Measurements from ENCODE around the gene UQCR11.

UQCR11 gene

GRCh38 chr19:1652471-1653299 lies 47.4 kb upstream of the UQCR11 start, which contains the start of gene TCF3:
Gene TCF3, minus strand, starts transcription at chr19:1652615. Its CDS starts 2,367 bp downstream, at chr19:1650248.
- peak within 1 kb of the TSS; percentile 84 for H3K9ac ChIP-seq (ENCODE audit: low read depth, low read length)
- peaks cover 25% of the 10 kb centered on the region for H3K4me1 ChIP-seq (ENCODE audit: insufficient read depth, low read length)
- H3K27me3 ChIP-seq (ENCODE audit: insufficient read depth, low read length, poor library complexity), result no peaks in the 10 kb centered on the region
- H3K36me3 ChIP-seq (ENCODE audit: insufficient read depth, low read length), result peaks cover 27% of the 10 kb centered on the region
- peak; percentile 99 for DNase-seq
- peak; percentile 89 for ATAC-seq (ENCODE audit: insufficient read depth, low read depth)
- TF ChIP-seq CTCF (IDR thresholded peaks at IDR 0.05; ENCODE audit: borderline replicate concordance, extremely low read depth, low read length, poor library complexity, severe bottlenecking) (no peak), EZH2 (IDR thresholded peaks at IDR 0.05; ENCODE audit: borderline replicate concordance, low read depth, low read length, severe bottlenecking) (no peak)
- H3K9me3 ChIP-seq (ENCODE audit: insufficient read depth, low read length, severe bottlenecking), result no peaks in the 10 kb centered on the region
- peak within 1 kb of the TSS; percentile 86 for H3K4me2 ChIP-seq (ENCODE audit: insufficient read depth, low read length)
- peaks cover 34% of the 10 kb centered on the region for H4K20me1 ChIP-seq (ENCODE audit: insufficient read depth, low read length)
- H3K27ac ChIP-seq (ENCODE audit: low read length), result peak within 1 kb of the TSS; percentile 100
- H2AFZ ChIP-seq (ENCODE audit: low read depth, low read length), result peak within 1 kb of the TSS; percentile 100
- peak within 1 kb of the TSS; percentile 74 to 83; a peak in 3 of 4 replicates for H3K4me3 ChIP-seq (ENCODE audit: low read depth in 1 of 2, low read length in 2 of 2)
- H3K79me2 ChIP-seq (ENCODE audit: insufficient read depth, low read length), result peaks cover 45% of the 10 kb centered on the region

- peak overlapping the region; percentile 58 for H2AFZ ChIP-seq (ENCODE audit: low read depth, low read length)
- H3K79me2 ChIP-seq (ENCODE audit: insufficient read depth, low read length), result peaks cover 55% of the 10 kb centered on the region
- peak overlapping the region; percentile 76 for H3K9ac ChIP-seq (ENCODE audit: low read depth, low read length)
- no peak for TF ChIP-seq EZH2 (IDR thresholded peaks at IDR 0.05; ENCODE audit: borderline replicate concordance, low read depth, low read length, severe bottlenecking)
- peak overlapping the region; percentile 71 for H3K4me2 ChIP-seq (ENCODE audit: insufficient read depth, low read length)
- ATAC-seq (ENCODE audit: insufficient read depth, low read depth) (peak; percentile 17), DNase-seq (peak; percentile 59)
- peaks cover 36% of the 10 kb centered on the region for H3K36me3 ChIP-seq (ENCODE audit: insufficient read depth, low read length)
- no peaks in the 10 kb centered on the region for H3K9me3 ChIP-seq (ENCODE audit: insufficient read depth, low read length, severe bottlenecking)
- H3K27me3 ChIP-seq (ENCODE audit: insufficient read depth, low read length, poor library complexity), result no peaks in the 10 kb centered on the region
- H4K20me1 ChIP-seq (ENCODE audit: insufficient read depth, low read length), result peaks cover 43% of the 10 kb centered on the region
- H3K4me1 ChIP-seq (ENCODE audit: insufficient read depth, low read length), result peaks cover 25% of the 10 kb centered on the region
- H3K4me3 ChIP-seq (ENCODE audit: low read depth in 1 of 2, low read length in 2 of 2), result peak overlapping the region; percentile 60 to 74; a peak in 3 of 4 replicates
- H3K27ac ChIP-seq (ENCODE audit: low read length), result peak overlapping the region; percentile 89
These were observed 46.5 kb upstream of the UQCR11 start for GRCh38 chr19:1651568-1652291.

- H2AFZ ChIP-seq (ENCODE audit: low read depth, low read length), result peak overlapping the region; percentile 15; the same call in 1 of the 2 replicates
- H3K9me3 ChIP-seq (ENCODE audit: insufficient read depth, low read length, severe bottlenecking), result no peaks in the 10 kb centered on the region
- ATAC-seq (ENCODE audit: insufficient read depth, low read depth) (peak; percentile 39), DNase-seq (peak; percentile 90)
- TF ChIP-seq EZH2 (IDR thresholded peaks at IDR 0.05; ENCODE audit: borderline replicate concordance, low read depth, low read length, severe bottlenecking) (no peak), CTCF (IDR thresholded peaks at IDR 0.05; ENCODE audit: borderline replicate concordance, extremely low read depth, low read length, poor library complexity, severe bottlenecking) (peak; percentile 29)
- peaks cover 25% of the 10 kb centered on the region for H3K4me1 ChIP-seq (ENCODE audit: insufficient read depth, low read length)
- no peaks in the 10 kb centered on the region for H3K27me3 ChIP-seq (ENCODE audit: insufficient read depth, low read length, poor library complexity)
- H3K27ac ChIP-seq (ENCODE audit: low read length), result peak overlapping the region; percentile 89
- H3K4me2 ChIP-seq (ENCODE audit: insufficient read depth, low read length), result peak overlapping the region; percentile 71
- H3K4me3 ChIP-seq (ENCODE audit: low read depth in 1 of 2, low read length in 2 of 2), result peak overlapping the region; percentile 60 to 74; a peak in 3 of 4 replicates
- H3K79me2 ChIP-seq (ENCODE audit: insufficient read depth, low read length), result peaks cover 63% of the 10 kb centered on the region
- H3K36me3 ChIP-seq (ENCODE audit: insufficient read depth, low read length), result peaks cover 44% of the 10 kb centered on the region
- peak overlapping the region; percentile 76 for H3K9ac ChIP-seq (ENCODE audit: low read depth, low read length)
- H4K20me1 ChIP-seq (ENCODE audit: insufficient read depth, low read length), result peaks cover 52% of the 10 kb centered on the region
These were observed 45.6 kb upstream of the UQCR11 start for GRCh38 chr19:1650650-1651567.

Measured in DND-41 (cell line).